Astrocyte of the spinal cord (primary cell): ENCODE measurements around the gene CTNNBL1.

Experiments
- DNase-seq: peaks from one replicate; pipeline ENCODE4 v3.0.0; 2011; ENCODE audit warnings: low read depth, low spot score
- H3K4me3 ChIP-seq: 2 replicates; pipeline ENCODE4 v1.5.1; 2011; ENCODE audit warnings: low read depth, mild to moderate bottlenecking, low read length, moderate library complexity
- in situ Hi-C: cut with HindIII; loops from 2 replicates; pipeline ENCODE4 v1.10.0; 2017; ENCODE audit warnings: low sequenced_read_pairs
- TF ChIP-seq, protein P1 (sequence below): IDR thresholded peaks from 2 replicates; pipeline ENCODE4 v1.5.1; 2012; ENCODE audit warnings: low read depth, mild to moderate bottlenecking, low read length, inconsistent platforms

CTNNBL1 gene

DNA sequence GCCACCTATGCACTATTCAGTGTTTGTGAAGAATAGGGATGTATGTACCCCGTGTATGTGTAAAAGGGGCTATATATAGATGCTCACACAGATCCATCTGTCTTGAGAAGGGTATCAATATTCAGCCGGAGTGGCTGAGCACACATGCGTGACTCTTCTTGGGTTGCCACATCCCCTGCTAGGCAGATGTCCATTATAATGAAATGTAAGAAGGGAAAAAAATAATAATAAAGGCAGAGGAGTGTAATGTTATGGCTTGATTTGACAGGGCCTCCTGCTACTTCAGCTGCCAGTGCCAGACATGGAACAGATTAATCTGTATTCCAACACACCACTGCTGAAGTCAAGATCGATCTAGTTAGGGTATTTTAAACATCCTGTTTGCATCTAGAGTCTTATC, 134.9 kb downstream of the CTNNBL1 start:
- in situ Hi-C loops = no loop called here
- no peak overlapping the region for H3K4me3 ChIP-seq
- DNase-seq = no peak
- TF ChIP-seq, protein P1, sequence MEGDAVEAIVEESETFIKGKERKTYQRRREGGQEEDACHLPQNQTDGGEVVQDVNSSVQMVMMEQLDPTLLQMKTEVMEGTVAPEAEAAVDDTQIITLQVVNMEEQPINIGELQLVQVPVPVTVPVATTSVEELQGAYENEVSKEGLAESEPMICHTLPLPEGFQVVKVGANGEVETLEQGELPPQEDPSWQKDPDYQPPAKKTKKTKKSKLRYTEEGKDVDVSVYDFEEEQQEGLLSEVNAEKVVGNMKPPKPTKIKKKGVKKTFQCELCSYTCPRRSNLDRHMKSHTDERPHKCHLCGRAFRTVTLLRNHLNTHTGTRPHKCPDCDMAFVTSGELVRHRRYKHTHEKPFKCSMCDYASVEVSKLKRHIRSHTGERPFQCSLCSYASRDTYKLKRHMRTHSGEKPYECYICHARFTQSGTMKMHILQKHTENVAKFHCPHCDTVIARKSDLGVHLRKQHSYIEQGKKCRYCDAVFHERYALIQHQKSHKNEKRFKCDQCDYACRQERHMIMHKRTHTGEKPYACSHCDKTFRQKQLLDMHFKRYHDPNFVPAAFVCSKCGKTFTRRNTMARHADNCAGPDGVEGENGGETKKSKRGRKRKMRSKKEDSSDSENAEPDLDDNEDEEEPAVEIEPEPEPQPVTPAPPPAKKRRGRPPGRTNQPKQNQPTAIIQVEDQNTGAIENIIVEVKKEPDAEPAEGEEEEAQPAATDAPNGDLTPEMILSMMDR = no peak

GRCh38 chr20:37829128-37829527, 135.3 kb downstream of the CTNNBL1 start:
- TF ChIP-seq, protein P1 = no peak
- in situ Hi-C loops = no loop called here
- H3K4me3 ChIP-seq = no peak overlapping the region
- no peak for DNase-seq

GRCh38 chr20:37833221-37833896, 139.5 kb downstream of the CTNNBL1 start:
- in situ Hi-C loops = no loop called here
- no peak overlapping the region for H3K4me3 ChIP-seq
- TF ChIP-seq, protein P1 = no peak
- no peak for DNase-seq

GRCh38 chr20:37836926-37837325, 143.1 kb downstream of the CTNNBL1 start:
- in situ Hi-C loops = no loop called here
- TF ChIP-seq, protein P1 = no peak
- no peak overlapping the region for H3K4me3 ChIP-seq
- DNase-seq = no peak

GRCh38 chr20:37837924-37838323, 144.1 kb downstream of the CTNNBL1 start:
- DNase-seq = no peak
- in situ Hi-C loops = no loop called here
- no peak overlapping the region for H3K4me3 ChIP-seq
- TF ChIP-seq, protein P1 = no peak

DNA sequence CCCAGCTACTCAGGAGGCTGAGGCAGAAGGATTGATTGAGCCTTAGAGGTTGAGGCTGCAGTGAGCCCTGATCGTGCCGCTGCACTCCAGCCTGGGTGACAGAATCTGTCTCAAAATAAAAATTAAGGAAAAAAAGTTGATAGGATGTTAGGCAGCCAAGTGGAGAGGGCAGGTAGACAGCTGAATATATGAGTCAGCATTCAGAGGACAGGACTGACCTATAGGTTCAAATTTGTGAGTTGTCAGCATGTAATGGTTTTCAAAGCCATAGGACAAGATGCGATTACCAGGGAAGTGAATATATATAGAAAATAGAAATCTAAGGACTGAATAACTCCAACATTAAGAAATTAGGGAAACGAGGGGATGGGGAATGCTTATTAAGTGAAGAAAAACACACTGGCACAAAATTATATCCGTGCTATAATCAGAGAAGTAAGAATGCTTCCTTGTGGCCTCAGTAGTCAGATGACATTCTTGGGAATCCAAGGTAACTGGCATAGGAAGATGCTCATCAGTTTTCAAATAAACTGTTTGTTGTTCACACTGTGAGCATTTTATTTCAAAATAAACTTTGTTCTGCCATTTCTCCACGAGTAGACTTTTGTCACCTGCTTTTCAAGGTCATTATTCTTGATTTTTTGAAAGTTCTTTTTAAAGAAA, 145.1 kb downstream of the CTNNBL1 start:
- no peak overlapping the region for H3K4me3 ChIP-seq
- DNase-seq = no peak
- in situ Hi-C loops = no loop called here
- TF ChIP-seq, protein P1 = no peak
